ENCODE data around the gene MORN3.
A peak's percentile ranks its signal among the peaks of the same experiment; 100 is the strongest.
"Not testable (repeated sequence)": the region's sequence is repeated elsewhere in the genome, so short reads cannot be mapped to it uniquely, and the experiment has no call there.

Gene MORN3

GRCh38 chr12:121669521-121669900, at the start of gene MORN3:
Gene MORN3, minus strand, starts transcription at chr12:121669654. Its CDS starts 171 bp downstream, at chr12:121669483.
- H3K9me3 Mint-ChIP-seq (ENCODE audit: low read depth): no peaks in the 10 kb centered on the region
- no peaks in the 10 kb centered on the region for H3K36me3 Mint-ChIP-seq
- no peak within 1 kb of the TSS for H3K4me3 Mint-ChIP-seq
- H3K27me3 Mint-ChIP-seq: no peaks in the 10 kb centered on the region
- peak within 1 kb of the TSS; percentile 72 for H3K27ac Mint-ChIP-seq
- H3K4me1 Mint-ChIP-seq (ENCODE audit: low read depth): peaks cover 46% of the 10 kb centered on the region

- peaks cover 2% of the 10 kb centered on the region for H3K36me3 Mint-ChIP-seq
- H3K9me3 Mint-ChIP-seq (ENCODE audit: low read depth): no peaks in the 10 kb centered on the region
- no peaks in the 10 kb centered on the region for H3K27me3 Mint-ChIP-seq
- no peak overlapping the region for H3K27ac Mint-ChIP-seq
- peaks cover 7% of the 10 kb centered on the region for H3K4me1 Mint-ChIP-seq (ENCODE audit: low read depth)
- H3K4me3 Mint-ChIP-seq: no peak overlapping the region
Measured at GRCh38 chr12:121718653-121719239, 49.3 kb upstream of the MORN3 start.

GRCh38 chr12:121717041-121717699, 47.7 kb upstream of the MORN3 start:
- Mint-ChIP-seq H3K27me3 (no peaks in the 10 kb centered on the region), H3K27ac (no peak overlapping the region), H3K4me3 (no peak overlapping the region), H3K36me3 (no peaks in the 10 kb centered on the region), H3K9me3 (ENCODE audit: low read depth) (no peaks in the 10 kb centered on the region), H3K4me1 (ENCODE audit: low read depth) (peaks cover 9% of the 10 kb centered on the region)

GRCh38 chr12:121715862-121716435, 46.5 kb upstream of the MORN3 start:
- no peaks in the 10 kb centered on the region for H3K36me3 Mint-ChIP-seq
- no peaks in the 10 kb centered on the region for H3K9me3 Mint-ChIP-seq (ENCODE audit: low read depth)
- peaks cover 15% of the 10 kb centered on the region for H3K4me1 Mint-ChIP-seq (ENCODE audit: low read depth)
- H3K4me3 Mint-ChIP-seq: no peak overlapping the region
- H3K27me3 Mint-ChIP-seq: no peaks in the 10 kb centered on the region
- H3K27ac Mint-ChIP-seq: no peak overlapping the region

GRCh38 chr12:121715055-121715454, 45.6 kb upstream of the MORN3 start:
- H3K27me3 Mint-ChIP-seq; H3K9me3 Mint-ChIP-seq (ENCODE audit: low read depth); H3K4me3 Mint-ChIP-seq; H3K27ac Mint-ChIP-seq; H3K36me3 Mint-ChIP-seq: not testable (repeated sequence)
- peaks cover 19% of the 10 kb centered on the region for H3K4me1 Mint-ChIP-seq (ENCODE audit: low read depth)

- Mint-ChIP-seq H3K4me3 (peak overlapping the region; percentile 97), H3K27ac (no peak overlapping the region), H3K4me1 (ENCODE audit: low read depth) (peaks cover 19% of the 10 kb centered on the region), H3K36me3 (no peaks in the 10 kb centered on the region), H3K9me3 (ENCODE audit: low read depth) (no peaks in the 10 kb centered on the region), H3K27me3 (no peaks in the 10 kb centered on the region)
Measured at GRCh38 chr12:121713793-121714192, 44.3 kb upstream of the MORN3 start.

GRCh38 chr12:121713257-121713777, 43.9 kb upstream of the MORN3 start:
- Mint-ChIP-seq H3K27ac (peak overlapping the region; percentile 34), H3K27me3 (no peaks in the 10 kb centered on the region), H3K4me1 (ENCODE audit: low read depth) (peaks cover 19% of the 10 kb centered on the region), H3K4me3 (peak overlapping the region; percentile 97), H3K36me3 (no peaks in the 10 kb centered on the region), H3K9me3 (ENCODE audit: low read depth) (no peaks in the 10 kb centered on the region)

GRCh38 chr12:121712461-121713256, 43.2 kb upstream of the MORN3 start, which contains the start of gene TMEM120B:
Gene TMEM120B, plus strand, starts transcription at chr12:121712752. Its CDS starts 144 bp downstream, at chr12:121712896.
- no peaks in the 10 kb centered on the region for H3K36me3 Mint-ChIP-seq

GRCh38 chr12:121712190-121712460, 42.7 kb upstream of the MORN3 start:
- Mint-ChIP-seq H3K4me1 (ENCODE audit: low read depth) (peaks cover 19% of the 10 kb centered on the region), H3K27ac (peak overlapping the region; percentile 84), H3K4me3 (peak overlapping the region; percentile 97), H3K9me3 (ENCODE audit: low read depth) (no peaks in the 10 kb centered on the region), H3K36me3 (no peaks in the 10 kb centered on the region), H3K27me3 (no peaks in the 10 kb centered on the region)

More at GRCh38 chr12:121712461-121713256, 43.2 kb upstream of the MORN3 start, which contains the start of gene TMEM120B:
- Mint-ChIP-seq H3K27me3 (no peaks in the 10 kb centered on the region), H3K4me1 (ENCODE audit: low read depth) (peaks cover 19% of the 10 kb centered on the region), H3K27ac (peak within 1 kb of the TSS; percentile 84), H3K9me3 (ENCODE audit: low read depth) (no peaks in the 10 kb centered on the region), H3K4me3 (peak within 1 kb of the TSS; percentile 97)

- Mint-ChIP-seq H3K9me3 (ENCODE audit: low read depth) (no peaks in the 10 kb centered on the region), H3K4me3 (peak overlapping the region; percentile 97), H3K4me1 (ENCODE audit: low read depth) (peaks cover 19% of the 10 kb centered on the region), H3K27me3 (no peaks in the 10 kb centered on the region), H3K36me3 (no peaks in the 10 kb centered on the region), H3K27ac (peak overlapping the region; percentile 84)
Measured at GRCh38 chr12:121711361-121712189, 42.1 kb upstream of the MORN3 start.

GRCh38 chr12:121709478-121709961, 40.1 kb upstream of the MORN3 start:
- no peak overlapping the region for H3K27ac Mint-ChIP-seq
- H3K9me3 Mint-ChIP-seq (ENCODE audit: low read depth): no peaks in the 10 kb centered on the region
- H3K4me1 Mint-ChIP-seq (ENCODE audit: low read depth): peaks cover 17% of the 10 kb centered on the region
- H3K4me3 Mint-ChIP-seq: no peak overlapping the region
- H3K27me3 Mint-ChIP-seq: peaks cover 1% of the 10 kb centered on the region
- peaks cover 3% of the 10 kb centered on the region for H3K36me3 Mint-ChIP-seq

GRCh38 chr12:121709064-121709424, 39.6 kb upstream of the MORN3 start:
- not testable (repeated sequence) for H3K4me3 Mint-ChIP-seq; H3K9me3 Mint-ChIP-seq (ENCODE audit: low read depth); H3K27ac Mint-ChIP-seq; H3K27me3 Mint-ChIP-seq; H3K36me3 Mint-ChIP-seq
- H3K4me1 Mint-ChIP-seq (ENCODE audit: low read depth): peaks cover 16% of the 10 kb centered on the region

GRCh38 chr12:121708313-121709063, 39.0 kb upstream of the MORN3 start:
- H3K4me3 Mint-ChIP-seq: no peak overlapping the region
- peaks cover 11% of the 10 kb centered on the region for H3K4me1 Mint-ChIP-seq (ENCODE audit: low read depth)
- peaks cover 3% of the 10 kb centered on the region for H3K36me3 Mint-ChIP-seq

GRCh38 chr12:121705514-121705913, 36.1 kb upstream of the MORN3 start:
- H3K4me1 Mint-ChIP-seq (ENCODE audit: low read depth): no peaks in the 10 kb centered on the region
- H3K27me3 Mint-ChIP-seq: peaks cover 1% of the 10 kb centered on the region
- no peaks in the 10 kb centered on the region for H3K9me3 Mint-ChIP-seq (ENCODE audit: low read depth)
- no peak overlapping the region for H3K27ac Mint-ChIP-seq
- peaks cover 3% of the 10 kb centered on the region for H3K36me3 Mint-ChIP-seq
- no peak overlapping the region for H3K4me3 Mint-ChIP-seq

More at GRCh38 chr12:121708313-121709063, 39.0 kb upstream of the MORN3 start:
- Mint-ChIP-seq H3K27me3 (peaks cover 1% of the 10 kb centered on the region), H3K9me3 (ENCODE audit: low read depth) (no peaks in the 10 kb centered on the region), H3K27ac (no peak overlapping the region)
